KMS-11 (cell line): Measurements from ENCODE around the gene MYADML2.
A peak's percentile ranks its signal among the peaks of the same experiment; 100 is the strongest.

Experiments
- H2AFZ ChIP-seq: fragments of 200-600 bp; sonication (generic); 2 replicates; pipeline ENCODE4 v1.6.1; 2016; ENCODE audit warnings: antibody characterized with exemption, mixed run types, low read depth
- H3K27ac ChIP-seq: fragments of 200-600 bp; sonication (generic); 2 replicates; pipeline ENCODE4 v1.6.1; 2016; ENCODE audit warnings: mild to moderate bottlenecking, mixed run types
- H3K27me3 ChIP-seq: fragments of 200-600 bp; sonication (generic); 2 replicates; pipeline ENCODE4 v1.6.1; 2017; ENCODE audit warnings: mild to moderate bottlenecking, low read depth, mixed run types, moderate library complexity; ENCODE audit not compliant: insufficient read depth
- H3K36me3 ChIP-seq: fragments of 200-600 bp; sonication (generic); 2 replicates; pipeline ENCODE4 v1.6.1; 2017; ENCODE audit warnings: mild to moderate bottlenecking, mixed run types; ENCODE audit not compliant: insufficient read depth
- H3K4me1 ChIP-seq: fragments of 200-600 bp; sonication (generic); 2 replicates; pipeline ENCODE4 v1.6.1; 2016; ENCODE audit warnings: mild to moderate bottlenecking, low read depth, mixed run types; ENCODE audit not compliant: poor library complexity, severe bottlenecking
- H3K4me2 ChIP-seq: fragments of 200-600 bp; sonication (generic); 2 replicates; pipeline ENCODE4 v1.7.0; 2016; ENCODE audit warnings: mild to moderate bottlenecking, mixed run types
- H3K4me3 ChIP-seq: fragments of 200-600 bp; sonication (generic); IDR thresholded peaks from 2 replicates; pipeline ENCODE4 v1.6.1; 2017; ENCODE audit warnings: low read depth, low read length, mixed read lengths; ENCODE audit not compliant: insufficient read depth
- H3K79me2 ChIP-seq: fragments of 200-600 bp; sonication (generic); 2 replicates; pipeline ENCODE4 v1.6.1; 2016; ENCODE audit warnings: low read depth, mixed run types; ENCODE audit not compliant: insufficient read depth
- H3K9ac ChIP-seq: fragments of 200-600 bp; sonication (generic); 2 replicates; pipeline ENCODE4 v1.6.1; 2016; ENCODE audit warnings: mild to moderate bottlenecking, mixed run types
- H4K20me1 ChIP-seq: fragments of 200-600 bp; sonication (generic); 2 replicates; pipeline ENCODE4 v1.6.1; 2016; ENCODE audit warnings: mild to moderate bottlenecking, mixed run types; ENCODE audit not compliant: insufficient read depth
- CTCF ChIP-seq: fragments of 200-600 bp; sonication (generic); conservative IDR thresholded peaks from 2 replicates; pipeline ENCODE4 v1.6.1; 2017; ENCODE audit warnings: low read depth, mild to moderate bottlenecking, antibody characterized with exemption, low read length, moderate library complexity, mixed read lengths

MYADML2 gene

GRCh38 chr17:81913394-81914102 lies 33.5 kb downstream of the MYADML2 start:
- H3K9ac ChIP-seq = no peak overlapping the region
- H4K20me1 ChIP-seq = 0 out of 2 replicates have a peak, but pooled peaks cover 5% of the 10 kb centered on the region
- no peak overlapping the region for H2AFZ ChIP-seq
- no peak for TF ChIP-seq CTCF
- H3K4me1 ChIP-seq = peaks cover 34% of the 10 kb centered on the region
- H3K27me3 ChIP-seq = no peaks in the 10 kb centered on the region
- H3K79me2 ChIP-seq = peaks cover 26% of the 10 kb centered on the region
- H3K4me2 ChIP-seq = no peak overlapping the region
- no peak overlapping the region for H3K4me3 ChIP-seq
- H3K36me3 ChIP-seq = peaks cover 24% of the 10 kb centered on the region; the same call in 1 of the 2 replicates
- no peak overlapping the region for H3K27ac ChIP-seq

- H3K4me3 ChIP-seq = no peak overlapping the region
- no peaks in the 10 kb centered on the region for H3K27me3 ChIP-seq
- H3K36me3 ChIP-seq = peaks cover 24% of the 10 kb centered on the region; the same call in 1 of the 2 replicates
- no peak overlapping the region for H3K9ac ChIP-seq
- H3K4me1 ChIP-seq = peaks cover 29% of the 10 kb centered on the region
- H2AFZ ChIP-seq = no peak overlapping the region
- H3K4me2 ChIP-seq = no peak overlapping the region
- no peak overlapping the region for H3K27ac ChIP-seq
- H3K79me2 ChIP-seq = peaks cover 26% of the 10 kb centered on the region
- H4K20me1 ChIP-seq = 0 out of 2 replicates have a peak, but pooled peaks cover 5% of the 10 kb centered on the region
- TF ChIP-seq CTCF = no peak
These were observed 34.4 kb downstream of the MYADML2 start for GRCh38 chr17:81912441-81913309.

GRCh38 chr17:81911969-81912368 lies 35.1 kb downstream of the MYADML2 start:
- no peaks in the 10 kb centered on the region for H3K27me3 ChIP-seq
- H2AFZ ChIP-seq = no peak overlapping the region
- no peak overlapping the region for H3K9ac ChIP-seq
- 0 out of 2 replicates have a peak, but pooled peaks cover 5% of the 10 kb centered on the region for H4K20me1 ChIP-seq
- peaks cover 20% of the 10 kb centered on the region for H3K79me2 ChIP-seq
- H3K4me1 ChIP-seq = peaks cover 27% of the 10 kb centered on the region
- H3K4me2 ChIP-seq = peak overlapping the region; percentile 3; the same call in 1 of the 2 replicates
- H3K27ac ChIP-seq = no peak overlapping the region
- H3K36me3 ChIP-seq = peaks cover 24% of the 10 kb centered on the region; the same call in 1 of the 2 replicates
- TF ChIP-seq CTCF = no peak
- H3K4me3 ChIP-seq = no peak overlapping the region

GRCh38 chr17:81911277-81911961 lies 35.6 kb downstream of the MYADML2 start, which contains the start of gene PCYT2:
TSS of gene PCYT2 (minus strand) at chr17:81911399. CDS start at chr17:81911355, 44 bp downstream.
- peaks cover 24% of the 10 kb centered on the region; the same call in 1 of the 2 replicates for H3K36me3 ChIP-seq
- peak within 1 kb of the TSS; percentile 38; the same call in 1 of the 2 replicates for H3K9ac ChIP-seq
- peak within 1 kb of the TSS; percentile 96 for H3K4me2 ChIP-seq
- peaks cover 21% of the 10 kb centered on the region for H3K4me1 ChIP-seq
- H2AFZ ChIP-seq = peak within 1 kb of the TSS; percentile 30; the same call in 1 of the 2 replicates
- no peaks in the 10 kb centered on the region for H3K27me3 ChIP-seq
- no peak within 1 kb of the TSS for H3K27ac ChIP-seq
- TF ChIP-seq CTCF = peak; percentile 32; the same call in 1 of the 2 replicates
- no peak within 1 kb of the TSS for H3K4me3 ChIP-seq
- peaks cover 15% of the 10 kb centered on the region for H3K79me2 ChIP-seq
- H4K20me1 ChIP-seq = no peaks in the 10 kb centered on the region
